PC-9 (cell line): ENCODE data around the gene CHIT1. TPM values are rescaled to one million over a fixed set of nuclear protein-coding genes. Genes with fewer than 3 reads are reported as not detected.
"Not testable (repeated sequence)": the region's sequence is repeated elsewhere in the genome, so short reads cannot be mapped to it uniquely, and the experiment has no call there.

ENCODE experiments used
- BruUV-seq: library from RNA; stranded (reverse); fragments of 400-500 nt; replicated peaks from 2 replicates; lab custom pipeline; 2021; lab: Mats Ljungman, UMichigan
- CTCF ChIA-PET: fragments of 300-600 bp; sonication (Branson Sonifier 250); formaldehyde crosslinking; loops from one replicate; lab custom pipeline; 2022; ENCODE audit warnings: antibody characterized with exemption; lab: Charles Lee
- POLR2A ChIA-PET: fragments of 300-600 bp; sonication (Branson Sonifier 250); formaldehyde crosslinking; loops from one replicate; lab custom pipeline; 2022; ENCODE audit warnings: antibody characterized with exemption; ENCODE audit not compliant: unreplicated experiment; lab: Charles Lee
- DNase-seq, 2 experiments: peaks; one replicate each; pipeline versions ENCODE4 v3.0.0 to v3.0.0-alpha.2; 2015 to 2022; ENCODE audit warnings: mixed read lengths in 1 of 2
- H2AFZ ChIP-seq: fragments of 200-600 bp; sonication (generic); 2 replicates; pipeline ENCODE4 v1.8.1; 2017; ENCODE audit warnings: antibody characterized with exemption
- H3F3A ChIP-seq: fragments of 200-600 bp; sonication (generic); 2 replicates; pipeline ENCODE4 v1.8.1; 2017; ENCODE audit warnings: antibody characterized with exemption, mild to moderate bottlenecking, low read depth; ENCODE audit not compliant: insufficient read depth
- H3K27ac ChIP-seq: fragments of 200-600 bp; sonication (generic); 2 replicates; pipeline ENCODE4 v1.6.1; 2016; ENCODE audit warnings: mixed run types
- H3K27me3 ChIP-seq: fragments of 200-600 bp; sonication (generic); 2 replicates; pipeline ENCODE4 v1.6.1; 2016; ENCODE audit warnings: low read depth, mixed run types; ENCODE audit not compliant: insufficient read depth
- H3K36me3 ChIP-seq: fragments of 200-600 bp; sonication (generic); 2 replicates; pipeline ENCODE4 v1.6.1; 2016; ENCODE audit warnings: low read depth, mixed run types
- H3K4me1 ChIP-seq: fragments of 200-600 bp; sonication (generic); replicated peaks from 2 replicates; pipeline ENCODE4 v1.6.1; 2016; ENCODE audit warnings: mixed run types; ENCODE audit not compliant: insufficient read depth
- H3K4me2 ChIP-seq: fragments of 200-600 bp; sonication (generic); 2 replicates; pipeline ENCODE4 v1.6.1; 2017; ENCODE audit warnings: mixed run types
- H3K4me3 ChIP-seq: fragments of 200-600 bp; sonication (generic); 2 replicates; pipeline ENCODE4 v1.6.1; 2016; ENCODE audit warnings: mixed run types
- H3K79me2 ChIP-seq: fragments of 200-600 bp; sonication (generic); 2 replicates; pipeline ENCODE4 v1.6.1; 2017; ENCODE audit warnings: low read depth, mixed run types
- H3K9me2 ChIP-seq: fragments of 200-600 bp; sonication (generic); 2 replicates; pipeline ENCODE4 v1.8.1; 2017; ENCODE audit warnings: mild to moderate bottlenecking; ENCODE audit not compliant: insufficient read depth
- H3K9me3 ChIP-seq: fragments of 200-600 bp; sonication (generic); 2 replicates; pipeline ENCODE4 v1.8.1; 2016; ENCODE audit warnings: low read depth; ENCODE audit not compliant: insufficient read depth
- H4K20me1 ChIP-seq: fragments of 200-600 bp; sonication (generic); 2 replicates; pipeline ENCODE4 v1.8.1; 2017; ENCODE audit not compliant: insufficient read depth
- EZH2 ChIP-seq: fragments of 200-600 bp; sonication (generic); IDR thresholded peaks from 2 replicates; pipeline ENCODE4 v1.8.0; 2017; ENCODE audit warnings: antibody characterized with exemption, low read depth
- intact Hi-C: fragments of 100-400 bp; cut with micrococcal nuclease; formaldehyde crosslinking; loops from one replicate; pipeline ENCODE4 v1.10.0; 2022; ENCODE audit not compliant: unreplicated experiment
- total RNA-seq: library from RNA; stranded (reverse); gene quantifications from 2 replicates; pipeline ENCODE4 v1.2.3, GENCODE V29; 2021
- TF ChIP-seq, protein P1 (sequence below): fragments of 200-600 bp; sonication (generic); conservative IDR thresholded peaks from 2 replicates; pipeline ENCODE4 v1.6.1; 2017; ENCODE audit warnings: mixed run types, antibody characterized with exemption, mild to moderate bottlenecking, moderate library complexity

The CHIT1 gene
- total RNA-seq, 1 experiment from 2014 or later = not detected

DNA sequence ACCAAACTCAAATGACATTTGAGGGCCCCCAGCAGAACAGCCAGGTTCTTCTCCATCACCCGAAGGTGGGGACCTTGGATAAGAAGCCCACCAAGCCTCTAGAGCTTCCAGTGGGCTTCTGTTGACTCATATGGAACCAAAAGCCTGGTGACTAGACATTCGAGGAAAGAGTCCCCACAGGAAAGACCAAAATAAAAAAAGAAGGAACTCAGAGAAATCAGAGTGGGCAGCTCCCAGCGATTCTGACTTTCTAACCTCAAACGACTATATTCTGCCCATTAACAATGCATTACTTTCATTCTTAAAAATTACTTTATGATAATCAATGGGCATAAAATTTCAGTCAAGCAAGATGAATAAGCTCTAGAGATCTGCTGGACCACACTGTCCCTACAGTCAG is 9.6 kb upstream of the CHIT1 start:
- Histone ChIP-seq H3K9me2 (no peaks in the 10 kb centered on the region), H3K27me3 (peaks cover 55% of the 10 kb centered on the region), H3K27ac (no peak overlapping the region), H3K4me1 (no peaks in the 10 kb centered on the region), H3F3A (no peaks in the 10 kb centered on the region), H4K20me1 (no peaks in the 10 kb centered on the region), H3K9me3 (peaks cover 11% of the 10 kb centered on the region; the same call in 1 of the 2 replicates), H3K79me2 (no peaks in the 10 kb centered on the region), H3K4me2 (no peak overlapping the region), H3K4me3 (no peak overlapping the region), H3K36me3 (no peaks in the 10 kb centered on the region), H2AFZ (no peak overlapping the region)
- ChIA-PET CTCF (no interaction called here), POLR2A (no interaction called here)
- DNase-seq = no peak
- TF ChIP-seq EZH2 = no peak
- TF ChIP-seq, protein P1, sequence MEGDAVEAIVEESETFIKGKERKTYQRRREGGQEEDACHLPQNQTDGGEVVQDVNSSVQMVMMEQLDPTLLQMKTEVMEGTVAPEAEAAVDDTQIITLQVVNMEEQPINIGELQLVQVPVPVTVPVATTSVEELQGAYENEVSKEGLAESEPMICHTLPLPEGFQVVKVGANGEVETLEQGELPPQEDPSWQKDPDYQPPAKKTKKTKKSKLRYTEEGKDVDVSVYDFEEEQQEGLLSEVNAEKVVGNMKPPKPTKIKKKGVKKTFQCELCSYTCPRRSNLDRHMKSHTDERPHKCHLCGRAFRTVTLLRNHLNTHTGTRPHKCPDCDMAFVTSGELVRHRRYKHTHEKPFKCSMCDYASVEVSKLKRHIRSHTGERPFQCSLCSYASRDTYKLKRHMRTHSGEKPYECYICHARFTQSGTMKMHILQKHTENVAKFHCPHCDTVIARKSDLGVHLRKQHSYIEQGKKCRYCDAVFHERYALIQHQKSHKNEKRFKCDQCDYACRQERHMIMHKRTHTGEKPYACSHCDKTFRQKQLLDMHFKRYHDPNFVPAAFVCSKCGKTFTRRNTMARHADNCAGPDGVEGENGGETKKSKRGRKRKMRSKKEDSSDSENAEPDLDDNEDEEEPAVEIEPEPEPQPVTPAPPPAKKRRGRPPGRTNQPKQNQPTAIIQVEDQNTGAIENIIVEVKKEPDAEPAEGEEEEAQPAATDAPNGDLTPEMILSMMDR = no peak
- intact Hi-C loops = no loop called here
- no TSS peak for BruUV-seq

DNA sequence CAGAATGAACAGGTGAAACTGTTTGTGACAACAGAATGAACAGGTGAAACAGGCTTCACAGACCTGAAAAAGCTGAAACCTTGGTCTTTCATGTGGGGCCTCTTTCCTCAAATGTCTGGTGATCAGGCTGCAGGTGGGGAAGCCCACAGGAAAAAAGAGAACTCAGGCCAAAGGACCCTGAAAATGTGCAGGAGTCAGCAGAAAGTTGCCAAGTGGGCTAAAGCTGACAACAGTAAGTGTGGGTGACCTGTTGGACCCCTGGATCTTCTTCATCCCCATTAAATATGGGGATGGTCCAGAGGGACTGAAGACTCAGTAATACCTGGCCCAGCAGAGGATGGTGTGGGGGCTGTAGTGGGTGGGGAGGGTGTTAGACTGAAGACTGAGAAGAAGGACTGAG is 9.1 kb upstream of the CHIT1 start:
- Histone ChIP-seq H3K79me2 (no peaks in the 10 kb centered on the region), H3K9me2 (no peaks in the 10 kb centered on the region), H3K27ac (no peak overlapping the region), H4K20me1 (no peaks in the 10 kb centered on the region), H3K4me3 (no peak overlapping the region), H3K4me1 (no peaks in the 10 kb centered on the region), H2AFZ (no peak overlapping the region), H3K9me3 (peaks cover 11% of the 10 kb centered on the region; the same call in 1 of the 2 replicates), H3K27me3 (peaks cover 55% of the 10 kb centered on the region), H3K4me2 (no peak overlapping the region), H3K36me3 (no peaks in the 10 kb centered on the region), H3F3A (no peaks in the 10 kb centered on the region)
- ChIA-PET POLR2A (no interaction called here), CTCF (no interaction called here)
- intact Hi-C loops = no loop called here
- no peak for DNase-seq
- no TSS peak for BruUV-seq
- TF ChIP-seq, protein P1 = no peak
- no peak for TF ChIP-seq EZH2

DNA sequence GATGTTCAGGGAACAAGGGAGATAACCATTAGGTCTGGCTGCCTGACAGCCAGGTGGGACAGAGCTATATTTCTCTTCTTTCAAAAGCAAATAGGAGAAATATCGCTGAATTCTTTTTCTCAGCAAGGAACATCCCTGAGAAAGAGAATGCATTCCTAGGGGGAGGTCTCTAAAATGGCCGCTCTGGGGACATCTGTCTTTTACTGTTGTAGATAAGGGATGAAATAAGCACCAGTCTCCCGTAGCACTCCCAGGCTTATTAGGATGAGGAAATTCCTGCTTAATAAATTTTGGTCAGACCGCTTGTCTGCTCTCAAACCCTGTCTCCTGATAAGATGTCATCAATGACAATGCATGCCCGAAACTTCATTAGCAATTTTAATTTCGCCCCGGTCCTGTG is 5.4 kb upstream of the CHIT1 start:
- H3K79me2 ChIP-seq, POLR2A ChIA-PET, intact Hi-C loops, BruUV-seq, H2AFZ ChIP-seq, H3K4me3 ChIP-seq, CTCF ChIA-PET, H3K36me3 ChIP-seq, H3K4me1 ChIP-seq, DNase-seq, H4K20me1 ChIP-seq, H3K9me2 ChIP-seq, H3F3A ChIP-seq, H3K4me2 ChIP-seq, H3K27ac ChIP-seq: not testable (repeated sequence)
- peaks cover 11% of the 10 kb centered on the region; the same call in 1 of the 2 replicates for H3K9me3 ChIP-seq
- H3K27me3 ChIP-seq = peaks cover 69% of the 10 kb centered on the region

DNA sequence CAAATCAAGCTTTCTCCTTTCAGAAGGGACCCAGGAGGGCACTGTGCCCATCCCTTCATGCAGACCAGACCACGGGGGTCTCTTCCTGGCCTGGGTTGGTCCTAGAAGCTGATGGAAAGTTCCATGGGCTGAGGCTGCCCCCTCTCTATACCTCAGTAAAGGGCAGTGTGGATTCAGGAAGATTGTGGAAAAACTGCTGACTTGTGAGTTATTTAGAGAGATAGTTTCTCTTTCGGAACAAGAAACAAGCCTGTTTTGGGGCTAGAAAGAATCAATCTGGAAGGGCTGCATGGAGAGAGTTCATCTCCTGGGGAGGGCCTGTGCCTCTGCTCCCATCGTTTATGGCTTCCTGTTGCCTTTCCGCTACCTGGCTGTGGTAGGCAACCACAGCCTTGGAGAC is 803 bp downstream of the CHIT1 start:
- H3K4me3 ChIP-seq = no peak overlapping the region
- CTCF ChIA-PET = no interaction called here
- H3K27me3 ChIP-seq = peaks cover 88% of the 10 kb centered on the region
- BruUV-seq = no TSS peak
- H3K36me3 ChIP-seq = no peaks in the 10 kb centered on the region
- no peaks in the 10 kb centered on the region for H4K20me1 ChIP-seq
- H2AFZ ChIP-seq = no peak overlapping the region
- H3K9me3 ChIP-seq = no peaks in the 10 kb centered on the region
- H3K9me2 ChIP-seq = no peaks in the 10 kb centered on the region
- DNase-seq = no peak
- H3K27ac ChIP-seq = no peak overlapping the region
- no peak overlapping the region for H3K4me2 ChIP-seq
- intact Hi-C loops = no loop called here
- H3K79me2 ChIP-seq = no peaks in the 10 kb centered on the region
- POLR2A ChIA-PET = no interaction called here
- H3F3A ChIP-seq = no peaks in the 10 kb centered on the region
- no peaks in the 10 kb centered on the region for H3K4me1 ChIP-seq
- TF ChIP-seq EZH2 = no peak
- TF ChIP-seq, protein P1 = no peak
